ENCODE data around the gene ADAMTSL2.

DNA sequence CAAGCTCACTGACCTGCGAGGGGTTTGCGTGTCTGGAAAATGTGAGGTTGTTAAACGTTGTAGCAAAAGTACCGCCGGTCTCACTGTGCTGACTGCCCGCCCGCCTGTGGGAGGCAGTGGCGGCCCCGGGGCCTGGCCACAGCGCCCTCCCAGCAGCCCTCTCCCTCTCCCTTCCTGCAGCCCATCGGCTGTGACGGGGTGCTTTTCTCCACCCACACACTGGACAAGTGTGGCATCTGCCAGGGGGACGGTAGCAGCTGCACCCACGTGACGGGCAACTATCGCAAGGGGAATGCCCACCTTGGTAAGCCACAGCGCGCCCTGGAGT, 6.2 kb downstream of the ADAMTSL2 start:
- no peak for TF ChIP-seq TAF1 (IDR thresholded peaks at IDR 0.05; ENCODE audit: borderline replicate concordance, insufficient read depth, low read length)
- no peak for TF ChIP-seq POLR2AphosphoS5 (IDR thresholded peaks at IDR 0.05; ENCODE audit: low read depth, low read length)
